Fibroblast of the aortic adventitia (primary cell): ENCODE results near the gene LYRM7. TPM values are rescaled to one million over a fixed set of nuclear protein-coding genes. Genes with fewer than 3 reads are reported as not detected.
A peak's percentile ranks its signal among the peaks of the same experiment; 100 is the strongest.

ENCODE experiments used
- DNase-seq: peaks from one replicate; pipeline ENCODE4 v3.0.0-alpha.2; 2010; ENCODE audit warnings: low read depth
- H3K4me3 ChIP-seq: 2 replicates; pipeline ENCODE4 v1.5.1; 2011; ENCODE audit warnings: low read depth, mild to moderate bottlenecking, control low read depth, low read length, moderate library complexity
- CTCF ChIP-seq: IDR thresholded peaks from 2 replicates; pipeline ENCODE4 v1.5.1; 2011; ENCODE audit warnings: mild to moderate bottlenecking, low read length, control low read depth, inconsistent platforms; ENCODE audit not compliant: insufficient read depth
- total RNA-seq: library from RNA; depleted of rRNA; stranded (reverse); fragments of >200 nt; gene quantifications from 2 replicates; pipeline ENCODE4 v1.2.3, GENCODE V29; 2012; ENCODE audit warnings: low replicate concordance

LYRM7 gene
- total RNA-seq, 1 donor, result 12.9 TPM

GRCh38 chr5:131194725-131195124 lies 24.0 kb downstream of the LYRM7 start:
- no peak overlapping the region for H3K4me3 ChIP-seq
- no peak for DNase-seq
- no peak for TF ChIP-seq CTCF

GRCh38 chr5:131195696-131196095 lies 25.0 kb downstream of the LYRM7 start:
- no peak for DNase-seq
- no peak for TF ChIP-seq CTCF
- H3K4me3 ChIP-seq, result no peak overlapping the region

GRCh38 chr5:131196331-131196730 lies 25.6 kb downstream of the LYRM7 start:
- no peak for DNase-seq
- no peak for TF ChIP-seq CTCF
- no peak overlapping the region for H3K4me3 ChIP-seq

- H3K4me3 ChIP-seq, result no peak overlapping the region
- TF ChIP-seq CTCF, result no peak
- DNase-seq, result peak; percentile 46
Observed at GRCh38 chr5:131198625-131199024, 27.9 kb downstream of the LYRM7 start.

- no peak for DNase-seq
- no peak for TF ChIP-seq CTCF
- no peak overlapping the region for H3K4me3 ChIP-seq
Observed at GRCh38 chr5:131200560-131200959, 29.8 kb downstream of the LYRM7 start.

- H3K4me3 ChIP-seq, result no peak overlapping the region
- DNase-seq, result no peak
- TF ChIP-seq CTCF, result no peak
Observed at GRCh38 chr5:131204964-131205363, 34.2 kb downstream of the LYRM7 start.

- H3K4me3 ChIP-seq, result no peak overlapping the region
- no peak for DNase-seq
- no peak for TF ChIP-seq CTCF
Observed at GRCh38 chr5:131206061-131206460, 35.3 kb downstream of the LYRM7 start.
